ENCODE measurements around the gene CCIN.

DNA sequence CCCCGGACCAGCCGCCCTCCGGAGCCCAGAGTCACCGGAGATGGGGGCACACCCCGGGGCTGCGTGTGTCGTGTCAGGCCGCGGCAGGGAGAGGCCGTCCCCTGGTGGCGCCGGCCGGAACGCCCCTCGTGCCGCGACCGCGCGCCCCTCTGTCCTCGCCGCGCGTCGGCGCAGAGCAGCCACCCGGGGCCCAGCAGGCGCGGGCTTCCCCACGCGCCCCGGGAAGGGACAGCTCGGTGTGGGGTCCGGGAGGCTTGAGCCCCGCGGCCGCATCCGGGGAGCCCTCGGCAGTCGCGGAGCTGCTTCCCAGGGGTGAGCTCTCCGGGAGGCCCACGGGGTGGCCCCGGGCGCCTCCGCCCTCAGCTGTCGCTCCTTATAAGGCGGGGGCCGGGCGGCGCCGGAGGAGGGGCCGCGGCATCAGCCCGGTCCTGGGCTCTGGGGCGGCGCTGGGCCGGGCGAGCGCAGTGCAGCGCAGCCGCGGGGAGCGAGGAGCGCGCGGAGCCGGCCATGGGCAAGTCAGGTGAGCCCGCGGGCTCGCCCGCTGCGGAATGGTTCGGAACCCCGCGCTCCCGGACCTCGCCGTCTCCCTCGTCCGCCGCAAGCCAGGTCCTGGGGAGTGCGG lies 32.8 kb upstream of the CCIN start, which contains the start of gene GLIPR2:
- TF ChIP-seq POLR2A (IDR thresholded peaks at IDR 0.05) (peak; percentile 81 to 93), CTCF (IDR thresholded peaks at IDR 0.05) (peak in 1 of 3 experiments; percentile 4)

All from vagina (tissue), 2 donors.